Astrocyte (in vitro differentiated cells and primary cell): ENCODE results near the gene DCC. TPM values are rescaled to one million over a fixed set of nuclear protein-coding genes. Genes with fewer than 3 reads are reported as not detected.

Experiments
- DNase-seq: peaks from one replicate; pipeline ENCODE4 v3.0.0-alpha.2; 2010; ENCODE audit warnings: low read depth
- FAIRE-seq: peaks from 2 replicates; lab custom pipeline; 2011; peaks lifted over from hg19 to GRCh38; lab: Jason Lieb, UNC
- H2AFZ ChIP-seq: 2 replicates; pipeline ENCODE4 v1.6.0; 2012; ENCODE audit warnings: low read depth, low read length, inconsistent platforms
- H3K27ac ChIP-seq: 2 replicates; pipeline ENCODE4 v1.5.1; 2011; ENCODE audit warnings: low read depth, low read length, inconsistent platforms
- H3K27me3 ChIP-seq: 2 replicates; pipeline ENCODE4 v1.6.0; 2011; ENCODE audit warnings: low read length, inconsistent platforms; ENCODE audit not compliant: insufficient read depth
- H3K36me3 ChIP-seq: 2 replicates; pipeline ENCODE4 v1.5.1; 2011; ENCODE audit warnings: low read length, inconsistent platforms; ENCODE audit not compliant: insufficient read depth
- H3K4me1 ChIP-seq: 2 replicates; pipeline ENCODE4 v1.5.1; 2011; ENCODE audit warnings: low read length, inconsistent platforms; ENCODE audit not compliant: insufficient read depth
- H3K4me2 ChIP-seq: 2 replicates; pipeline ENCODE4 v1.6.0; 2012; ENCODE audit warnings: low read length, inconsistent platforms
- H3K4me3 ChIP-seq: 2 replicates; pipeline ENCODE4 v1.5.1; 2011; ENCODE audit warnings: low read depth, mild to moderate bottlenecking, low read length, inconsistent platforms; ENCODE audit not compliant: insufficient read depth
- H3K79me2 ChIP-seq: 2 replicates; pipeline ENCODE4 v1.6.0; 2012; ENCODE audit warnings: mild to moderate bottlenecking, low read length, inconsistent platforms; ENCODE audit not compliant: insufficient read depth
- H3K9ac ChIP-seq: 2 replicates; pipeline ENCODE4 v1.6.0; 2012; ENCODE audit warnings: mild to moderate bottlenecking, low read length, inconsistent platforms
- H3K9me3 ChIP-seq: 2 replicates; pipeline ENCODE4 v1.5.1; 2012; ENCODE audit warnings: low read depth, mild to moderate bottlenecking, low read length, inconsistent platforms; ENCODE audit not compliant: insufficient read depth
- H4K20me1 ChIP-seq: 2 replicates; pipeline ENCODE4 v1.6.0; 2012; ENCODE audit warnings: low read length, inconsistent platforms; ENCODE audit not compliant: insufficient read depth
- H3K27ac Mint-ChIP-seq: one replicate; pipeline ENCODE4 v1.8.0; 2021; ENCODE audit warnings: mild to moderate bottlenecking, mixed read lengths; ENCODE audit not compliant: unreplicated experiment
- H3K27me3 Mint-ChIP-seq: one replicate; pipeline ENCODE4 v1.8.0; 2021; ENCODE audit warnings: low read depth, mixed read lengths; ENCODE audit not compliant: unreplicated experiment
- H3K36me3 Mint-ChIP-seq: one replicate; pipeline ENCODE4 v1.8.0; 2021; ENCODE audit warnings: low read depth, mixed read lengths; ENCODE audit not compliant: unreplicated experiment
- H3K4me1 Mint-ChIP-seq: one replicate; pipeline ENCODE4 v1.8.0; 2021; ENCODE audit warnings: low read depth, mixed read lengths; ENCODE audit not compliant: unreplicated experiment
- H3K4me3 Mint-ChIP-seq: one replicate; pipeline ENCODE4 v1.8.0; 2021; ENCODE audit warnings: mild to moderate bottlenecking, moderate library complexity, mixed read lengths; ENCODE audit not compliant: unreplicated experiment
- H3K9me3 Mint-ChIP-seq: one replicate; pipeline ENCODE4 v1.8.0; 2021; ENCODE audit warnings: mild to moderate bottlenecking, mixed read lengths; ENCODE audit not compliant: unreplicated experiment
- CTCF ChIP-seq: IDR thresholded peaks from 2 replicates; pipeline ENCODE4 v1.5.1; 2011; ENCODE audit warnings: low read depth, mild to moderate bottlenecking, inconsistent platforms, low read length, moderate library complexity; ENCODE audit not compliant: insufficient read depth
- EZH2 ChIP-seq: IDR thresholded peaks from 2 replicates; pipeline ENCODE4 v1.6.1; 2012; ENCODE audit warnings: mild to moderate bottlenecking, low read length, inconsistent platforms; ENCODE audit not compliant: insufficient read depth
- total RNA-seq: library from RNA; stranded (reverse); gene quantifications from 2 replicates; pipeline ENCODE4 v1.2.1, GENCODE V29; 2021

DCC gene
- total RNA-seq, 1 donor from 2014 or later, result 2.6 TPM

DNA sequence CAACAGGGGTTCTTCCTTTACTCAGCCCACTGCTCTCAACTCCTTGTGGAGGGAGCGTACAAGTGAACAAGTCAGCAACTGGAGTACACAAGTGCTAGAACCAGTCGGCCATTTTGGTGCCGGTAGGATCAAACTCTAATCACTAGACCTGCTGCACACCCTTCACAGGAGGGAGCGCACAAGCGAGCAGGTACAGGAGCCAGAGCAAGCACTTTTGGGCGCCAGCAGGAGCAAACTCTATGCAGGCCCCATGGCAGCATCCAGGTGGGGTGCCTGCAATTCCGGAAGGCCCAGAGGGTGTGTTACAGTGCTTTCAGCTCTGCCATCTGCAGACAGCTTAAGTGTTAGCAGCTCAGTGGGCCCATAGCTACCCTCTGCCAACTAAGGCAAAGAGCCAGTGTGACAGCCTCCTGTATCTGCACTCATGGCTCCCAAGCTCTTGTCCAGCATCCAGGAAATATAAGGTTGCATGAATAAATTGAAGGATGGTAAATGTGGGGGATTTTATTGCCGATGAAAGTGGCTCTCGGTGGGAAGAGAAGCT is 426.1 kb downstream of the DCC start:
- H3K4me2 ChIP-seq, result no peak overlapping the region
- no peak overlapping the region for H3K4me3 Mint-ChIP-seq
- H3K36me3 ChIP-seq, result no peaks in the 10 kb centered on the region
- H3K9ac ChIP-seq, result no peak overlapping the region
- no peaks in the 10 kb centered on the region for H3K79me2 ChIP-seq
- DNase-seq (no peak), FAIRE-seq (no peak)
- H4K20me1 ChIP-seq, result no peaks in the 10 kb centered on the region
- H3K4me1 ChIP-seq, result no peaks in the 10 kb centered on the region
- H2AFZ ChIP-seq, result no peak overlapping the region
- peaks cover 3% of the 10 kb centered on the region for H3K4me1 Mint-ChIP-seq
- no peaks in the 10 kb centered on the region for H3K27me3 Mint-ChIP-seq
- peaks cover 3% of the 10 kb centered on the region for H3K9me3 Mint-ChIP-seq
- TF ChIP-seq EZH2, result no peak
- TF ChIP-seq CTCF, result no peak
- H3K27ac ChIP-seq, result no peak overlapping the region
- H3K9me3 ChIP-seq, result no peaks in the 10 kb centered on the region
- no peak overlapping the region for H3K4me3 ChIP-seq
- H3K27ac Mint-ChIP-seq, result no peak overlapping the region
- no peaks in the 10 kb centered on the region for H3K27me3 ChIP-seq
- H3K36me3 Mint-ChIP-seq, result no peaks in the 10 kb centered on the region

DNA sequence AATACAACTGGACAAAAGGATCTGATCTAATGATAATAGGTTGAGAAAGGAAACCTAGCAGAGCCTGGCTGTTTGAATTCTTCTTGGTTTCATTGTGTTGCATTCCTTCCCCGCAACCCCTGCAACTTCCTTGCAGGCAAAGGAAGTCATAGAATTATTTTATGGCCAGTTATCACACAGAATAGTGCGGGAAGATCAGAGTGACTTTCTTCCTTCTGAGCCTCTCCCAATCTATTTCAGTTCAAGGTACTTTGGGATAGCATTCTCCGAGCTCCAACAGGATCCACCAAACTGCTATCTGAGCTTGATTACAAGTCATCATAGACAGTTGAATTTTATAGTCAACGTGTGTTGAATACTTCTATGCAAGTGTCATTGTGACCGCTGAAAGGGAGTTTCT is 441.1 kb downstream of the DCC start:
- no peak overlapping the region for H3K4me3 Mint-ChIP-seq
- no peaks in the 10 kb centered on the region for H3K36me3 Mint-ChIP-seq
- Histone ChIP-seq H2AFZ (no peak overlapping the region), H3K9me3 (no peaks in the 10 kb centered on the region), H3K4me2 (no peak overlapping the region), H3K27me3 (no peaks in the 10 kb centered on the region), H3K79me2 (no peaks in the 10 kb centered on the region), H3K9ac (no peak overlapping the region), H3K36me3 (no peaks in the 10 kb centered on the region), H3K4me1 (no peaks in the 10 kb centered on the region), H4K20me1 (no peaks in the 10 kb centered on the region), H3K4me3 (no peak overlapping the region), H3K27ac (no peak overlapping the region)
- FAIRE-seq (no peak), DNase-seq (no peak)
- no peak for TF ChIP-seq CTCF
- no peak for TF ChIP-seq EZH2
- no peaks in the 10 kb centered on the region for H3K27me3 Mint-ChIP-seq
- no peaks in the 10 kb centered on the region for H3K4me1 Mint-ChIP-seq
- peaks cover 2% of the 10 kb centered on the region for H3K9me3 Mint-ChIP-seq
- no peak overlapping the region for H3K27ac Mint-ChIP-seq

DNA sequence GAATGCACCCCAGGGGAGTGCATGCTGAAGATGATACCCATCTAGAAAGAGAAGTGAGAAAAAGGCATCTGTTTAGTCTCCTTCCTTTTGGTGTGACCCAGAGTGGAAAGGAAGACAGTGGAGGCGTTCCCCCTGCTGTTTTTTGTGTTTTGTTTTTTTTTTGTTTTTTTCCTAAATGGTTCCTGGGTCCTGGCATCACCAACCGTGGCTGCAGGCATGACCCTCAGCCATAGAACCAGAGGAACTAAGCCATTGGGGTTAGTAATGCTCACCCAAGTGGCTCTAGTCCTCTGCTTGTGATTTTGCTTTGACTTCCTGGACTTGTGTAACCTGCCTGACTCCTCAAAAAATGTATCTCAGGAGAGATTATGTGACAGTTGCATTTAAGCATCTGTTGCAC is 451.3 kb downstream of the DCC start:
- no peak for DNase-seq
- Mint-ChIP-seq H3K27ac (no peak overlapping the region), H3K27me3 (no peaks in the 10 kb centered on the region), H3K9me3 (peaks cover 27% of the 10 kb centered on the region), H3K36me3 (no peaks in the 10 kb centered on the region), H3K4me1 (no peaks in the 10 kb centered on the region), H3K4me3 (no peak overlapping the region)
- Histone ChIP-seq H4K20me1 (no peaks in the 10 kb centered on the region), H3K9me3 (peaks cover 9% of the 10 kb centered on the region), H3K27me3 (no peaks in the 10 kb centered on the region), H3K9ac (no peak overlapping the region), H3K36me3 (no peaks in the 10 kb centered on the region), H3K27ac (no peak overlapping the region), H3K4me2 (no peak overlapping the region), H3K4me3 (no peak overlapping the region), H2AFZ (no peak overlapping the region), H3K4me1 (no peaks in the 10 kb centered on the region), H3K79me2 (no peaks in the 10 kb centered on the region)
- no peak for FAIRE-seq
- TF ChIP-seq EZH2 (no peak), CTCF (no peak)
